Nephron progenitor cell (in vitro differentiated cells): ENCODE results near the gene REP15.

Experiments used
- DNase-seq: peaks from one replicate; pipeline ENCODE4 v3.0.0; 2021
- H3K27ac Mint-ChIP-seq: 2 replicates; pipeline ENCODE4 v1.8.0; 2021; ENCODE audit warnings: mild to moderate bottlenecking, moderate library complexity, mixed read lengths
- H3K27me3 Mint-ChIP-seq: 2 replicates; pipeline ENCODE4 v1.8.0; 2021; ENCODE audit warnings: mild to moderate bottlenecking, low read depth, mixed read lengths; ENCODE audit not compliant: poor library complexity
- H3K36me3 Mint-ChIP-seq: 2 replicates; pipeline ENCODE4 v1.8.0; 2021; ENCODE audit warnings: low read depth, mixed read lengths
- H3K4me1 Mint-ChIP-seq: 2 replicates; pipeline ENCODE4 v1.8.0; 2021; ENCODE audit warnings: mixed read lengths
- H3K4me3 Mint-ChIP-seq: 2 replicates; pipeline ENCODE4 v1.8.0; 2021; ENCODE audit warnings: mild to moderate bottlenecking, moderate library complexity, mixed read lengths
- H3K9me3 Mint-ChIP-seq: 2 replicates; pipeline ENCODE4 v1.8.0; 2021; ENCODE audit warnings: mild to moderate bottlenecking, moderate library complexity, mixed read lengths
- CTCF ChIP-seq: fragments of 200-600 bp; sonication (generic); IDR thresholded peaks from 2 replicates; pipeline ENCODE4 v1.5.0; 2021; ENCODE audit warnings: antibody characterized with exemption

The REP15 gene

GRCh38 chr12:27673101-27673718 lies 23.0 kb upstream of the REP15 start:
- no peak for TF ChIP-seq CTCF
- DNase-seq = no peak
- peaks cover 12% of the 10 kb centered on the region for H3K4me1 Mint-ChIP-seq
- H3K9me3 Mint-ChIP-seq = no peaks in the 10 kb centered on the region
- H3K27me3 Mint-ChIP-seq = no peaks in the 10 kb centered on the region
- H3K4me3 Mint-ChIP-seq = no peak overlapping the region
- peaks cover 23% of the 10 kb centered on the region for H3K36me3 Mint-ChIP-seq
- no peak overlapping the region for H3K27ac Mint-ChIP-seq

- no peaks in the 10 kb centered on the region for H3K9me3 Mint-ChIP-seq
Observed at GRCh38 chr12:27674989-27675388, 21.3 kb upstream of the REP15 start.

GRCh38 chr12:27680619-27681018 lies 15.6 kb upstream of the REP15 start:
- H3K4me3 Mint-ChIP-seq = no peak overlapping the region
- DNase-seq = no peak
- peaks cover 55% of the 10 kb centered on the region for H3K36me3 Mint-ChIP-seq
- TF ChIP-seq CTCF = no peak
- no peaks in the 10 kb centered on the region for H3K9me3 Mint-ChIP-seq
- H3K27me3 Mint-ChIP-seq = no peaks in the 10 kb centered on the region
- H3K4me1 Mint-ChIP-seq = no peaks in the 10 kb centered on the region
- H3K27ac Mint-ChIP-seq = no peak overlapping the region

More at GRCh38 chr12:27674989-27675388, 21.3 kb upstream of the REP15 start:
- H3K4me3 Mint-ChIP-seq = no peak overlapping the region
- TF ChIP-seq CTCF = no peak
- no peaks in the 10 kb centered on the region for H3K27me3 Mint-ChIP-seq
- peaks cover 12% of the 10 kb centered on the region for H3K4me1 Mint-ChIP-seq
- no peak for DNase-seq
- H3K36me3 Mint-ChIP-seq = peaks cover 28% of the 10 kb centered on the region
- H3K27ac Mint-ChIP-seq = no peak overlapping the region

- no peaks in the 10 kb centered on the region for H3K27me3 Mint-ChIP-seq
- no peak for TF ChIP-seq CTCF
- DNase-seq = no peak
- peaks cover 61% of the 10 kb centered on the region for H3K36me3 Mint-ChIP-seq
- H3K27ac Mint-ChIP-seq = no peak overlapping the region
- H3K4me1 Mint-ChIP-seq = no peaks in the 10 kb centered on the region
- no peak overlapping the region for H3K4me3 Mint-ChIP-seq
- H3K9me3 Mint-ChIP-seq = no peaks in the 10 kb centered on the region
Observed at GRCh38 chr12:27682534-27682933, 13.7 kb upstream of the REP15 start.

GRCh38 chr12:27685274-27685673 lies 11.0 kb upstream of the REP15 start:
- TF ChIP-seq CTCF = no peak
- H3K36me3 Mint-ChIP-seq = peaks cover 58% of the 10 kb centered on the region

GRCh38 chr12:27686147-27686546 lies 10.1 kb upstream of the REP15 start:
- H3K9me3 Mint-ChIP-seq = no peaks in the 10 kb centered on the region
- TF ChIP-seq CTCF = no peak
- no peaks in the 10 kb centered on the region for H3K4me1 Mint-ChIP-seq
- H3K27me3 Mint-ChIP-seq = peaks cover 2% of the 10 kb centered on the region
- no peak for DNase-seq
- peaks cover 49% of the 10 kb centered on the region for H3K36me3 Mint-ChIP-seq
- H3K27ac Mint-ChIP-seq = no peak overlapping the region
- no peak overlapping the region for H3K4me3 Mint-ChIP-seq

More at GRCh38 chr12:27685274-27685673, 11.0 kb upstream of the REP15 start:
- Mint-ChIP-seq H3K4me1 (no peaks in the 10 kb centered on the region), H3K27ac (no peak overlapping the region), H3K4me3 (no peak overlapping the region), H3K9me3 (no peaks in the 10 kb centered on the region), H3K27me3 (peaks cover 2% of the 10 kb centered on the region)
- DNase-seq = no peak
